GM12873 (cell line): ENCODE data around the gene CTNNA3.

Experiments
- CTCF ChIP-seq: IDR thresholded peaks from 2 replicates; pipeline ENCODE4 v1.5.1; 2012; ENCODE audit warnings: low read depth, mild to moderate bottlenecking, moderate library complexity, low read length, control low read depth; ENCODE audit not compliant: insufficient read depth; ENCODE audit errors: missing control alignments

The CTNNA3 gene

GRCh38 chr10:66349726-66350125, 1346.3 kb downstream of the CTNNA3 start:
- no peak for TF ChIP-seq CTCF

GRCh38 chr10:66349076-66349475, 1346.9 kb downstream of the CTNNA3 start:
- no peak for TF ChIP-seq CTCF

GRCh38 chr10:66337211-66337610, 1358.8 kb downstream of the CTNNA3 start:
- no peak for TF ChIP-seq CTCF

GRCh38 chr10:66336791-66337190, 1359.2 kb downstream of the CTNNA3 start:
- TF ChIP-seq CTCF, result no peak

GRCh38 chr10:66329147-66329546, 1366.8 kb downstream of the CTNNA3 start:
- no peak for TF ChIP-seq CTCF

- TF ChIP-seq CTCF, result no peak
Measured at GRCh38 chr10:66326876-66327275, 1369.1 kb downstream of the CTNNA3 start.

GRCh38 chr10:66322777-66323176, 1373.2 kb downstream of the CTNNA3 start:
- no peak for TF ChIP-seq CTCF
